HCT116 (cell line): Measurements from ENCODE around the gene SOX9. TPM values are rescaled to one million over a fixed set of nuclear protein-coding genes. Genes with fewer than 3 reads are reported as not detected.
A peak's percentile ranks its signal among the peaks of the same experiment; 100 is the strongest.

Experiments
- ATAC-seq: fragments of 200-7000 bp; cut with Tn5 transposase; 2 replicates; pipeline ENCODE4 v1.9.1; 2020; ENCODE audit warnings: mild to moderate bottlenecking, moderate library complexity
- BruUV-seq: library from RNA; stranded (reverse); fragments of 400-500 nt; replicated peaks from 2 replicates; lab custom pipeline; 2021; lab: Mats Ljungman, UMichigan
- CTCF ChIA-PET: fragments of 300-600 bp; sonication (Branson Sonifier 250); formaldehyde crosslinking; loops from one replicate; lab custom pipeline; 2021; ENCODE audit warnings: antibody characterized with exemption; lab: Charles Lee
- POLR2A ChIA-PET: fragments of 300-600, 350-600 bp; sonication (Branson Sonifier 250); formaldehyde crosslinking; loops from one replicate; lab custom pipeline; 2021; ENCODE audit warnings: antibody characterized with exemption; lab: Charles Lee
- RAD21 ChIA-PET, 2 experiments: fragments of 300-600 bp; sonication (Branson Sonifier 250); formaldehyde crosslinking; loops; one replicate each; lab custom pipeline; 2023; ENCODE audit warnings: low total read pairs in 2 of 2; ENCODE audit not compliant: uncharacterized antibody in 2 of 2, unreplicated experiment in 2 of 2, low non-redundant PET in 1 of 2; lab: Charles Lee
- DNase-seq: peaks from one replicate; pipeline ENCODE4 v3.0.0-alpha.2; 2010; ENCODE audit warnings: low read depth, low spot score
- H2AFZ ChIP-seq: fragments of 200-600 bp; shearing (Covaris generic), sonication (generic); 2 replicates; pipeline ENCODE4 v1.6.1; 2017; ENCODE audit warnings: low read depth, mixed run types, mixed read lengths, antibody characterized with exemption, low read length; ENCODE audit not compliant: poor library complexity, severe bottlenecking
- H3K27ac ChIP-seq: 2 replicates; pipeline ENCODE4 v1.5.1; 2012; ENCODE audit warnings: low read depth, low read length
- H3K27me3 ChIP-seq: fragments of 200-600 bp; sonication (generic); 2 replicates; pipeline ENCODE4 v1.6.1; 2016; ENCODE audit warnings: mixed run types, low read length, mixed read lengths; ENCODE audit not compliant: insufficient read depth
- H3K36me3 ChIP-seq, 2 experiments: fragments of 200-500 bp in 1 of 2; fragments of 200-600 bp in 1 of 2; sonication (Bioruptor generic) in 1 of 2; sonication (generic) in 1 of 2; 2 replicates each; pipeline versions ENCODE4 v1.5.1 to v1.6.1; 2014 to 2016; ENCODE audit warnings: low read length in 2 of 2, inconsistent platforms in 1 of 2, mixed read lengths in 1 of 2, mixed run types in 1 of 2; ENCODE audit not compliant: insufficient read depth in 2 of 2, control insufficient read depth in 1 of 2
- H3K4me1 ChIP-seq, 2 experiments: fragments of 200-600 bp in 1 of 2; sonication (generic) in 1 of 2; 2 replicates each; pipeline versions ENCODE4 v1.5.1 to v1.6.1; 2012 to 2017; ENCODE audit warnings: low read length in 2 of 2, inconsistent platforms in 1 of 2, mild to moderate bottlenecking in 1 of 2, mixed read lengths in 1 of 2, mixed run types in 1 of 2, moderate library complexity in 1 of 2; ENCODE audit not compliant: insufficient read depth in 2 of 2, control insufficient read depth in 1 of 2
- H3K4me2 ChIP-seq: fragments of 200-600 bp; sonication (generic); 2 replicates; pipeline ENCODE4 v1.6.1; 2017; ENCODE audit warnings: mixed run types, low read length, mixed read lengths
- H3K4me3 ChIP-seq, 2 experiments: fragments of 200-600 bp in 1 of 2; sonication (generic) in 1 of 2; replicated peaks in 1 of 2; 2 replicates each; pipeline ENCODE4 v1.5.1; 2011 to 2016; ENCODE audit warnings: low read length in 2 of 2, control low read depth in 1 of 2, low read depth in 1 of 2, mild to moderate bottlenecking in 1 of 2, mixed read lengths in 1 of 2, mixed run types in 1 of 2
- H3K79me2 ChIP-seq: fragments of 200-600 bp; sonication (generic); 2 replicates; pipeline ENCODE4 v1.6.1; 2017; ENCODE audit warnings: mild to moderate bottlenecking, mixed run types, low read length, moderate library complexity, mixed read lengths; ENCODE audit not compliant: insufficient read depth
- H3K9ac ChIP-seq: fragments of 200-600 bp; sonication (generic); 2 replicates; pipeline ENCODE4 v1.6.1; 2016; ENCODE audit warnings: low read length, mixed read lengths
- H3K9me2 ChIP-seq: fragments of 200-600 bp; sonication (generic), shearing (Covaris generic); 2 replicates; pipeline ENCODE4 v1.6.1; 2017; ENCODE audit warnings: mixed run types, mild to moderate bottlenecking, moderate library complexity; ENCODE audit not compliant: insufficient read depth
- H3K9me3 ChIP-seq, 2 experiments: fragments of 200-500 bp in 1 of 2; fragments of 200-600 bp in 1 of 2; sonication (Bioruptor generic) in 1 of 2; sonication (generic) in 1 of 2; 2 replicates each; pipeline ENCODE4 v1.6.1; 2014 to 2017; ENCODE audit warnings: low read length in 2 of 2, mixed read lengths in 2 of 2, inconsistent platforms in 1 of 2, low read depth in 1 of 2, mild to moderate bottlenecking in 1 of 2, mixed run types in 1 of 2, moderate library complexity in 1 of 2; ENCODE audit not compliant: control insufficient read depth in 1 of 2, insufficient read depth in 1 of 2
- H4K20me1 ChIP-seq: fragments of 200-600 bp; sonication (generic), shearing (Covaris generic); 2 replicates; pipeline ENCODE4 v1.6.1; 2017; ENCODE audit warnings: mixed run types, mild to moderate bottlenecking, moderate library complexity; ENCODE audit not compliant: insufficient read depth
- FOSL1 ChIP-seq: IDR thresholded peaks from 2 replicates; pipeline ENCODE4 v1.6.1; 2012; ENCODE audit warnings: low read depth
- POLR2AphosphoS5 ChIP-seq: IDR thresholded peaks from 2 replicates; pipeline ENCODE4 v1.6.1; 2011; ENCODE audit warnings: mild to moderate bottlenecking, low read depth, low read length, moderate library complexity
- YY1 ChIP-seq: IDR thresholded peaks from 2 replicates; pipeline ENCODE4 v1.6.1; 2011; ENCODE audit warnings: low read length, low read depth, moderate library complexity, mild to moderate bottlenecking; ENCODE audit not compliant: insufficient replicate concordance; ENCODE audit errors: extremely low read depth
- intact Hi-C: fragments of 100-400 bp; cut with micrococcal nuclease; formaldehyde crosslinking; loops from 2 replicates; pipeline ENCODE4 v1.10.0; 2022
- total RNA-seq: library from RNA; stranded (reverse); gene quantifications from one replicate; pipeline ENCODE4 v1.2.1, GENCODE V29; 2021; ENCODE audit not compliant: unreplicated experiment

SOX9 gene
- total RNA-seq, 1 experiment from 2014 or later: 69.2 TPM

- no peaks in the 10 kb centered on the region for H3K9me2 ChIP-seq
- H3K4me1 ChIP-seq: peaks cover 38 to 64% of the 10 kb centered on the region in 2 experiments
- CTCF ChIA-PET: interaction anchor here (0.8 to 2.4 kb wide), 3 partner anchors 224 to 417 kb away, joined by 3 to 16 read pairs (median 6); no protein-coding TSS in a partner anchor
- no peaks in the 10 kb centered on the region for H3K27me3 ChIP-seq
- RAD21 ChIA-PET: interaction anchor here in 1 of 2 experiments (0.5 to 1.3 kb wide), 3 partner anchors 54 to 264 kb away, joined by 3 to 6 read pairs (median 5); no protein-coding TSS in a partner anchor
- DNase-seq (no peak), ATAC-seq (no peak)
- intact Hi-C loops: no loop called here
- peak overlapping the region; percentile 72 for H3K27ac ChIP-seq
- H3K9ac ChIP-seq: peak overlapping the region; percentile 79
- H4K20me1 ChIP-seq: no peaks in the 10 kb centered on the region
- TF ChIP-seq YY1 (no peak), POLR2AphosphoS5 (0 out of 2 replicates have a peak, but pooled peaks have one; percentile 8)
- peaks cover 12 to 19% of the 10 kb centered on the region in 2 experiments for H3K36me3 ChIP-seq
- H3K9me3 ChIP-seq: no peaks in the 10 kb centered on the region
- H3K4me2 ChIP-seq: peak overlapping the region; percentile 99
- BruUV-seq: no TSS peak
- peaks cover 38% of the 10 kb centered on the region for H3K79me2 ChIP-seq
- no peak overlapping the region for H2AFZ ChIP-seq
- peak overlapping the region; percentile 93 to 99 for H3K4me3 ChIP-seq
- POLR2A ChIA-PET: interaction anchor here (0.6 to 2.3 kb wide), 3 partner anchors 19 to 271 kb away, joined by 3 to 14 read pairs (median 3); no protein-coding TSS in a partner anchor
Measured at GRCh38 chr17:72122010-72122764, 1.4 kb downstream of the SOX9 start.

GRCh38 chr17:72122765-72123529 is 2.1 kb downstream of the SOX9 start:
- TF ChIP-seq FOSL1: no peak
- Histone ChIP-seq H4K20me1 (no peaks in the 10 kb centered on the region), H3K9ac (no peak overlapping the region), H3K9me3 (no peaks in the 10 kb centered on the region), H3K79me2 (peaks cover 38% of the 10 kb centered on the region), H3K36me3 (peaks cover 12 to 19% of the 10 kb centered on the region in 2 experiments), H3K4me1 (peaks cover 45 to 71% of the 10 kb centered on the region in 2 experiments), H3K27me3 (no peaks in the 10 kb centered on the region), H2AFZ (no peak overlapping the region), H3K9me2 (no peaks in the 10 kb centered on the region), H3K4me3 (peak overlapping the region; percentile 93 to 99), H3K27ac (no peak overlapping the region; the same call in 1 of the 2 replicates), H3K4me2 (peak overlapping the region; percentile 99; the same call in 1 of the 2 replicates)
- CTCF ChIA-PET: interaction anchor here (0.8 kb wide), 1 partner anchor 224 kb away, joined by 3 read pairs; no protein-coding TSS in a partner anchor
- RAD21 ChIA-PET: no interaction called here
- POLR2A ChIA-PET: interaction anchor here (0.9 kb wide), 1 partner anchor 20 kb away, joined by 3 read pairs; no protein-coding TSS in a partner anchor
- no peak for DNase-seq
- intact Hi-C loops: no loop called here
- TSS peak; percentile 9 for BruUV-seq
- ATAC-seq: no peak
